GM21786 (cell line): ENCODE data around the gene CST1.
"Not testable (repeated sequence)": the region's sequence is repeated elsewhere in the genome, so short reads cannot be mapped to it uniquely, and the experiment has no call there.

Experiments used
- ATAC-seq: cut with Tn5 transposase; IDR thresholded peaks from one replicate; pipeline ENCODE4 v1.9.1; 2021; ENCODE audit not compliant: unreplicated experiment

Gene CST1

DNA sequence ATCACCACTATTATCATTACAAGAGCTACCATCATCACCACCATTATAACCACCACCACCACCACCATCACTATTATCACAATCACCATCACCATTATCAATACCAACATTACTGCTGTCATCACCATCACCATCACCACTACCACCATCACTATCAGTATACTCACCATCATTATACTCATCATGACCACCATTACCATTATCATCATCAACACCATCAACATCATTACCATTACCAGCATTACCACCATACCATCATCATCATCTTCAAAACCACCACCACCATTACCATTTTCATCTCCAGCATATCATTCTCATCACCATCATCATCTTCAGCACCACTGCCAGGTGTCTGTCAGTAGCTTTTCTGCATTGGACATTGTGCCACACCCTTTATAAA is 39.0 kb downstream of the CST1 start:
- ATAC-seq: not testable (repeated sequence)

DNA sequence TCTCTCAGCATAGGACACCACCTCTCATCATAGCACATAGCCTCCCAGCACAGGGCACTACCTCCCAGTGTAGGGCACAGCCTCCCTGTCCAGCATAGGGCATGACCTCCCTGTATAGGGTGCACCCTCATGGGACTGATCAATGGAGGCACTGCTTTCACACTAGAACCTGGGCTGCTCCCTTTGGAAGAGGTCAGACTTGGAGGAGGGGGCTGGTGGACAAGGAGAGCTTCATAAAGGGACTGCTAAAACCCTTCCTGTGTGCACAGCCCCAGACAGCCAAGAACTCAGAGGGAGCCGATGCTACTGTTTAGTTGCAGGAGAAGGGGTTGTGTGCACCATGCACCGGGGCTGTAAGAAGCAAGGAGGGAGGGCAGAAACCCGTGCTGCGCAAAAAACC is 40.0 kb downstream of the CST1 start:
- no peak for ATAC-seq

DNA sequence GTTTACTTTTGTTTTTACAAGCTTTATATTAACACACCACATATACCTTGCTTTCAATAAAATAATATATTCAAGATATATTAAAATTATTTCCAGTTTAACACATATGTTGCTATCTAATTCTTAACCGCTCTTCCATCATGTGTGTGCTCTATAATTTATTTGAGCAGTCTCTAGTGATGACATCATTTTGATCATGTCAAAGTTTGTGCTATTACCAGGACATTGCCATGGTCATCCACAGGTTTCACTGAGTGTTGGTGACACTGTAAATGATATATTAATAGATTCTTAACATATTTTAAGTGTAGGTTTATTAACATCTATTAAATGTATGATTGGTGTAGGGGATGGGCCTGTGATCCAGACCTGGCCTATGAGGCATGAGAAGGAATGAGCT is 44.8 kb downstream of the CST1 start:
- ATAC-seq: no peak

DNA sequence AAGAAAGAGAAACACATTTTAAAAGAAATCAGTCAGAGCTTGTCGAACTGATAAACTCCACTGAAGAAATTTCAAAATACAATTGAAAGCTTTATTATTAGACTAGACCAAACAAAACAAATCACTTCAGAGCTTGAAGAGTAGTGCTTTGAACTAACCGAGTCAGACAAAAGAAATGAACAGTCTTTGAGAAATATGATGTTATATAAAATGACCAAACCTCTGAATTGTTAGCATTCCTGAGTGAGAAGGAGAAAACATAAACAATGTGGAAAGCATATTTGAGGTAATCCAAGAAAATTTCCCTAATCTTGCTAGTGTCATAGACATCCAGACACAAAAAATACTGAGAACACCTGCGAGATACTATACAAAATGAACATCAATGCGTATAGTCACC is 48.7 kb downstream of the CST1 start:
- ATAC-seq: no peak

DNA sequence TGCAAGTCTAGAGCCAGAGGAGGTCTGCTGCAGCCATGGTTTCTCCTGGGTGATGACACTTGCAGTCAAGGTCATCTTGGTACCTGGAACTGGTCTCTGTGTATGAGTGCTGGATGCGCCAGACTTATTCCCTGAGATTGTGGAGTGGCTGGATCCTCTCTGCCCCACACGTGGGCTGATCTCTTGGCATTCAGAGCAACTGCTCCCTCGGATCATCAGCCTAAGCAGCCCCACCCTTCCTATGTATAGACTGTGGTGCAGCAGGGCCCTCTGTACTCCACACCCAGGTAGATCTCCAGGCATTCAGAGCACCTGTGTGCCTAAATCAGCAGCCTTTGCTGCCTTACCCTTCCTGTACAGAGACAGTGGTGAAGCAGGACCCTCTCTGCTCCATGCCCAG is 49.8 kb downstream of the CST1 start:
- no peak for ATAC-seq

DNA sequence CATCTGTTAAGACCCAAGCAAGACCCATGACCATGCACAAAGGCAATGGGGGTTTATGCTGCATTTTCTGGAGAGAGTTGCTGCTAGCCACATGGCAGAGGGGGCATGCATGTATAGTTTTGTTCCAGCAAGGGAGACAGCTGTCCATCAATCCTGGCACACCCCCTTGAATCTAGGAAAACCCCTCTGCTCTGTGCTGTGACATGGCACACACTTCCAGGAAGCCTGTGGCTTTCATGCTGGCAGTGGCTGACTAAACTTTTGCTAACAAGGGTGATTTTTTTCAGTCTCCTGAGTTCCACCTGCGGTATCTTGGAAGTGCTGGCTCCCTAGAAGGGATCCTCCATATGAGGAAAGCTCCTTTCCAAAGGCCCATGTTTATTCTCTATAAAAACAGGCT is 52.8 kb downstream of the CST1 start:
- ATAC-seq: no peak
